DND-41 (cell line): Measurements from ENCODE around the gene ACTR1A.

Experiments
- CTCF ChIP-seq: IDR thresholded peaks from 2 replicates; pipeline ENCODE4 v1.5.1; 2012; ENCODE audit warnings: borderline replicate concordance, low read length, moderate library complexity, mild to moderate bottlenecking; ENCODE audit not compliant: poor library complexity, severe bottlenecking; ENCODE audit errors: extremely low read depth
- EZH2 ChIP-seq: IDR thresholded peaks from 3 replicates; pipeline ENCODE4 v1.6.1; 2012; ENCODE audit warnings: borderline replicate concordance, low read depth, mild to moderate bottlenecking, moderate library complexity, low read length, inconsistent platforms; ENCODE audit not compliant: severe bottlenecking

DNA sequence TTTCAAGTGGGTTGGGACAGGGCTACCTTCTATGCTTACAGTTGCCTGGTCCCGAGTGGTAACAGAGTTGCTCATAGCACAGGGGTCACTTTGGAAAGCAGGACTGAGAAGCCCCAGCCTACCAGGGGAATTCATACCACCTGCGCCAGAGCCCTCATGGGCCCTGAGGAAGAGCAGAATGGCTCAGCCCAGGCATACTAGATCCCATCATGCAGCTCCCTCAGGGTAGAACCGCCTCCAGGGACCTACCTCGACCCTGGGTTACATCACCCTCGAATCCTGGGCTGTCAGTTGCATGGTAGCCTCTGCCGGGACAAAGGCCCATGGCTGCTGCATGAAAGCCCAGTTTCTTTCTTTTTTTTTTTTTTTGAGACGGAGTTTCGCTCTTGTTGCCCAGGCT is 73.0 kb downstream of the ACTR1A start:
- TF ChIP-seq CTCF, result no peak
- TF ChIP-seq EZH2, result no peak
